K562 (cell line): ENCODE measurements around the gene NMT1. TPM values are rescaled to one million over a fixed set of nuclear protein-coding genes. Genes with fewer than 3 reads are reported as not detected.

Experiments
- BHLHE40 ChIP-seq: IDR thresholded peaks from 2 replicates; pipeline ENCODE4 v1.6.1; 2011; ENCODE audit warnings: low read length, improper control_type of control experiment
- BRD4 ChIP-seq: fragments of 200-600 bp; sonication (generic); IDR thresholded peaks from 2 replicates; pipeline ENCODE4 v1.6.1; 2017; ENCODE audit warnings: inconsistent platforms
- CHD1 ChIP-seq: fragments of 200-600 bp; sonication (generic); IDR thresholded peaks from one replicate; pipeline ENCODE4 v1.6.1; 2012; ENCODE audit warnings: mild to moderate bottlenecking, moderate library complexity, low read length, inconsistent platforms
- E2F3 ChIP-seq: fragments of 250-450 bp; sonication (Bioruptor Pico); IDR thresholded peaks from 2 replicates; pipeline ENCODE4 v1.4.0; 2020; ENCODE audit warnings: mild to moderate bottlenecking
- FOSL1 ChIP-seq: fragments of 200-800 bp; sonication (Bioruptor generic); conservative IDR thresholded peaks from 2 replicates; pipeline ENCODE4 v1.6.1; 2016; ENCODE audit warnings: missing genetic modification characterization, missing compliant biosample characterization
- FOXJ2 ChIP-seq: fragments of 200-800 bp; sonication (Bioruptor generic); IDR thresholded peaks from 2 replicates; pipeline ENCODE4 v1.6.1; 2016; ENCODE audit warnings: missing genetic modification characterization, missing compliant biosample characterization
- MECOM ChIP-seq: fragments of 250-450 bp; sonication (Bioruptor Pico); IDR thresholded peaks from 2 replicates; pipeline ENCODE4 v1.8.0; 2022; ENCODE audit warnings: inconsistent platforms
- MYBL2 ChIP-seq, 2 experiments: fragments of 450-650 bp in 1 of 2; sonication (generic) in 1 of 2; formaldehyde crosslinking in 1 of 2; IDR thresholded peaks; 2 replicates each; pipeline versions ENCODE4 v1.6.1 to v1.8.1; 2017 to 2022; ENCODE audit warnings: borderline replicate concordance in 1 of 2, inconsistent platforms in 1 of 2, low read depth in 1 of 2, mild to moderate bottlenecking in 1 of 2, missing genetic modification reagents in 1 of 2, moderate library complexity in 1 of 2
- NEUROD1 ChIP-seq: fragments of 150-350 bp; IDR thresholded peaks from 2 replicates; pipeline ENCODE4 v1.6.1; 2014; ENCODE audit warnings: borderline replicate concordance, low read length, low read depth; ENCODE audit not compliant: partially characterized antibody
- RAD51 ChIP-seq: fragments of 450-650 bp; IDR thresholded peaks from 2 replicates; pipeline ENCODE4 v1.7.1; 2016; ENCODE audit warnings: low read depth, mild to moderate bottlenecking, borderline replicate concordance
- SMARCA4 ChIP-seq: fragments of 450-650 bp; IDR thresholded peaks from 2 replicates; pipeline ENCODE4 v1.6.1; 2016
- SRSF9 ChIP-seq: fragments of 200-400 bp; formaldehyde crosslinking; IDR thresholded peaks from 2 replicates; pipeline ENCODE4 v1.6.1; 2017; ENCODE audit warnings: low read depth, low read length, borderline replicate concordance
- SUPT5H ChIP-seq: fragments of 450-650 bp; IDR thresholded peaks from 2 replicates; pipeline ENCODE4 v1.6.1; 2016
- TEAD1 ChIP-seq, 2 experiments: fragments of 450-650 bp in 1 of 2; sonication (generic) in 1 of 2; formaldehyde crosslinking; IDR thresholded peaks; 2 replicates each; pipeline versions ENCODE4 v1.4.0 to v1.8.0; 2020 to 2022; ENCODE audit warnings: mild to moderate bottlenecking in 2 of 2, missing genetic modification reagents in 1 of 2
- ZSCAN32 ChIP-seq: fragments of 450-650 bp; formaldehyde crosslinking; IDR thresholded peaks from 2 replicates; pipeline ENCODE4 v1.4.0; 2020; ENCODE audit warnings: mild to moderate bottlenecking, moderate library complexity
- polyA plus RNA-seq, 8 experiments: library from polyadenylated mRNA; depleted of rRNA in 4 of 8; stranded (reverse) in 5 of 8; unstranded in 3 of 8; fragments of >200 nt; fragmentation: Nextera tagmentation in 2 of 8; fragmentation: Illumina TruSeq in 1 of 8; extraction: Ambion mirVana in 2 of 8; extraction: Trizol in 1 of 8; gene quantifications; 2 replicates each; pipeline versions ENCODE4 v1.2.1 to v1.2.3, GENCODE V29; 2011 to 2014; ENCODE audit warnings: inconsistent platforms in 1 of 8, missing spikeins in 1 of 8
- total RNA-seq, 7 experiments: library from RNA; depleted of rRNA in 6 of 7; stranded (reverse); fragments of >200 nt in 6 of 7; fragmentation: Illumina TruSeq in 2 of 7; extraction: Trizol in 2 of 7; gene quantifications; 2 replicates each; pipeline versions ENCODE4 v1.2.1 to v1.2.3, GENCODE V29; 2011 to 2021; ENCODE audit warnings: low replicate concordance in 1 of 7
- TF ChIP-seq, protein P1 (sequence below): fragments of 200-800 bp; sonication (Bioruptor generic); IDR thresholded peaks from 2 replicates; pipeline ENCODE4 v1.6.1; 2017; ENCODE audit warnings: missing genetic modification characterization, missing compliant biosample characterization
- TF ChIP-seq, protein P2 (sequence below): fragments of 200-800 bp; sonication (Bioruptor generic); IDR thresholded peaks from 2 replicates; pipeline ENCODE4 v1.6.1; 2016; ENCODE audit warnings: missing genetic modification characterization, missing compliant biosample characterization
- TF ChIP-seq, protein P3 (sequence below): IDR thresholded peaks from 2 replicates; pipeline ENCODE4 v1.6.1; 2014; ENCODE audit warnings: antibody characterized with exemption
- TF ChIP-seq, protein P4 (sequence below): sonication (generic); formaldehyde crosslinking; IDR thresholded peaks from 2 replicates; pipeline ENCODE4 v1.8.1; 2023; ENCODE audit warnings: mild to moderate bottlenecking, missing genetic modification reagents

The NMT1 gene
- total and polyA plus RNA-seq, 9 of the 15 experiments (the other 6 are each of a cell fraction or from before 2014, with no cell fraction given) = 86.7 to 569 (median 213) TPM

DNA sequence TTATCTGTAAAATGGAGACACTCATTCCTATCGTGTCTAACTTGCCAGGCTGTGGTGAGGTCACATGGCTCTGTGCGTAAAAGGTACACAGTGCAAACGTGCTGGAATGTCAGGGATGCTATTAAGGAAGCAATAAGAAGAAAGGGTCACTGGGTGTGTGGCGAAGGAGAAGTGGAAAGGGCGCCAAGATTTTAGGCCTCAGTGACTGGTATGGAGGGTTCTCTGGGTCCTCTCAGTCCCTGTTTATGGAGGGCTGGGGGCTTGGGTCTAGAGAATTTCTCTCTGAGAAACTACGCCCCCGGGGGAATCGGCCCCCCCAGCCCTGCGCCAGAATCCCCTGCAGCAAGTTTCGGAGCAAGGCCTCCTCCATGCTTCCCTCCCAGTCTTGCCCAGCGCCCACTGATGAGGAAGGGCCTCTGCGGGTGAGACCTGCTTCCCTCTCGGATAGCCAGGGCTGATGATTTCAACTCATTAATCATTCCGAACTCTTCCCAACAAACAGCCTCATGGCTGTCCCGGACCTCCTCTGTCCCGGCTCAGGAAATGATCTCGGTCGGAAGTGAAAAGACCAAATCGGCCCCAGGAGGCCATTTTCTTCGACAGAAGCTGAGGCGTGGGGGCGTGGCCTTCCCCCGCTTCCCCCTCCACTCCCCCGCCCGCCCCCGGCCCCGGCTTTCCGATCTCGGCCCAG lies 85.9 kb downstream of the NMT1 start (continued):
- TF ChIP-seq, protein P1, sequence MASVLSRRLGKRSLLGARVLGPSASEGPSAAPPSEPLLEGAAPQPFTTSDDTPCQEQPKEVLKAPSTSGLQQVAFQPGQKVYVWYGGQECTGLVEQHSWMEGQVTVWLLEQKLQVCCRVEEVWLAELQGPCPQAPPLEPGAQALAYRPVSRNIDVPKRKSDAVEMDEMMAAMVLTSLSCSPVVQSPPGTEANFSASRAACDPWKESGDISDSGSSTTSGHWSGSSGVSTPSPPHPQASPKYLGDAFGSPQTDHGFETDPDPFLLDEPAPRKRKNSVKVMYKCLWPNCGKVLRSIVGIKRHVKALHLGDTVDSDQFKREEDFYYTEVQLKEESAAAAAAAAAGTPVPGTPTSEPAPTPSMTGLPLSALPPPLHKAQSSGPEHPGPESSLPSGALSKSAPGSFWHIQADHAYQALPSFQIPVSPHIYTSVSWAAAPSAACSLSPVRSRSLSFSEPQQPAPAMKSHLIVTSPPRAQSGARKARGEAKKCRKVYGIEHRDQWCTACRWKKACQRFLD (CRISPR knock-in tag) = peak; percentile 96
- TF ChIP-seq RAD51 (0 out of 2 replicates have a peak, but pooled peaks have one; percentile 44), FOXJ2 (tag) (0 out of 2 replicates have a peak, but pooled peaks have one; percentile 41), SRSF9 (no peak), FOSL1 (tag) (peak; percentile 74), E2F3 (CRISPR knock-in tag) (peak; percentile 88), MYBL2 (IDR thresholded peaks at IDR 0.05; ENCODE audit: low read depth) (no peak), MYBL2 (CRISPR knock-in tag; IDR thresholded peaks at IDR 0.05; ENCODE audit: borderline replicate concordance) (no peak), TEAD1 (CRISPR knock-in tag; IDR thresholded peaks at IDR 0.05) (peak; percentile 64 to 82; a peak in 3 of 4 replicates), MECOM (CRISPR knock-in tag) (no peak; the same call in 1 of the 2 replicates), SUPT5H (peak; percentile 63), NEUROD1 (peak; percentile 17), SMARCA4 (peak; percentile 74; the same call in 1 of the 2 replicates), BHLHE40 (peak; percentile 89), CHD1 (peak; percentile 74), BRD4 (peak; percentile 63; the same call in 1 of the 2 replicates), ZSCAN32 (CRISPR knock-in tag) (peak; percentile 67)
- TF ChIP-seq, protein P2, sequence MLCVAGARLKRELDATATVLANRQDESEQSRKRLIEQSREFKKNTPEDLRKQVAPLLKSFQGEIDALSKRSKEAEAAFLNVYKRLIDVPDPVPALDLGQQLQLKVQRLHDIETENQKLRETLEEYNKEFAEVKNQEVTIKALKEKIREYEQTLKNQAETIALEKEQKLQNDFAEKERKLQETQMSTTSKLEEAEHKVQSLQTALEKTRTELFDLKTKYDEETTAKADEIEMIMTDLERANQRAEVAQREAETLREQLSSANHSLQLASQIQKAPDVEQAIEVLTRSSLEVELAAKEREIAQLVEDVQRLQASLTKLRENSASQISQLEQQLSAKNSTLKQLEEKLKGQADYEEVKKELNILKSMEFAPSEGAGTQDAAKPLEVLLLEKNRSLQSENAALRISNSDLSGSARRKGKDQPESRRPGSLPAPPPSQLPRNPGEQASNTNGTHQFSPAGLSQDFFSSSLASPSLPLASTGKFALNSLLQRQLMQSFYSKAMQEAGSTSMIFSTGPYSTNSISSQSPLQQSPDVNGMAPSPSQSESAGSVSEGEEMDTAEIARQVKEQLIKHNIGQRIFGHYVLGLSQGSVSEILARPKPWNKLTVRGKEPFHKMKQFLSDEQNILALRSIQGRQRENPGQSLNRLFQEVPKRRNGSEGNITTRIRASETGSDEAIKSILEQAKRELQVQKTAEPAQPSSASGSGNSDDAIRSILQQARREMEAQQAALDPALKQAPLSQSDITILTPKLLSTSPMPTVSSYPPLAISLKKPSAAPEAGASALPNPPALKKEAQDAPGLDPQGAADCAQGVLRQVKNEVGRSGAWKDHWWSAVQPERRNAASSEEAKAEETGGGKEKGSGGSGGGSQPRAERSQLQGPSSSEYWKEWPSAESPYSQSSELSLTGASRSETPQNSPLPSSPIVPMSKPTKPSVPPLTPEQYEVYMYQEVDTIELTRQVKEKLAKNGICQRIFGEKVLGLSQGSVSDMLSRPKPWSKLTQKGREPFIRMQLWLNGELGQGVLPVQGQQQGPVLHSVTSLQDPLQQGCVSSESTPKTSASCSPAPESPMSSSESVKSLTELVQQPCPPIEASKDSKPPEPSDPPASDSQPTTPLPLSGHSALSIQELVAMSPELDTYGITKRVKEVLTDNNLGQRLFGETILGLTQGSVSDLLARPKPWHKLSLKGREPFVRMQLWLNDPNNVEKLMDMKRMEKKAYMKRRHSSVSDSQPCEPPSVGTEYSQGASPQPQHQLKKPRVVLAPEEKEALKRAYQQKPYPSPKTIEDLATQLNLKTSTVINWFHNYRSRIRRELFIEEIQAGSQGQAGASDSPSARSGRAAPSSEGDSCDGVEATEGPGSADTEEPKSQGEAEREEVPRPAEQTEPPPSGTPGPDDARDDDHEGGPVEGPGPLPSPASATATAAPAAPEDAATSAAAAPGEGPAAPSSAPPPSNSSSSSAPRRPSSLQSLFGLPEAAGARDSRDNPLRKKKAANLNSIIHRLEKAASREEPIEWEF (CRISPR knock-in tag) = peak; percentile 37; the same call in 1 of the 2 replicates
- TF ChIP-seq, protein P3, sequence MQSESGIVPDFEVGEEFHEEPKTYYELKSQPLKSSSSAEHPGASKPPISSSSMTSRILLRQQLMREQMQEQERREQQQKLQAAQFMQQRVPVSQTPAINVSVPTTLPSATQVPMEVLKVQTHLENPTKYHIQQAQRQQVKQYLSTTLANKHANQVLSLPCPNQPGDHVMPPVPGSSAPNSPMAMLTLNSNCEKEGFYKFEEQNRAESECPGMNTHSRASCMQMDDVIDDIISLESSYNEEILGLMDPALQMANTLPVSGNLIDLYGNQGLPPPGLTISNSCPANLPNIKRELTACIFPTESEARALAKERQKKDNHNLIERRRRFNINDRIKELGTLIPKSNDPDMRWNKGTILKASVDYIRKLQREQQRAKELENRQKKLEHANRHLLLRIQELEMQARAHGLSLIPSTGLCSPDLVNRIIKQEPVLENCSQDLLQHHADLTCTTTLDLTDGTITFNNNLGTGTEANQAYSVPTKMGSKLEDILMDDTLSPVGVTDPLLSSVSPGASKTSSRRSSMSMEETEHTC = peak; percentile 63; the same call in 1 of the 2 replicates
- TF ChIP-seq, protein P4, sequence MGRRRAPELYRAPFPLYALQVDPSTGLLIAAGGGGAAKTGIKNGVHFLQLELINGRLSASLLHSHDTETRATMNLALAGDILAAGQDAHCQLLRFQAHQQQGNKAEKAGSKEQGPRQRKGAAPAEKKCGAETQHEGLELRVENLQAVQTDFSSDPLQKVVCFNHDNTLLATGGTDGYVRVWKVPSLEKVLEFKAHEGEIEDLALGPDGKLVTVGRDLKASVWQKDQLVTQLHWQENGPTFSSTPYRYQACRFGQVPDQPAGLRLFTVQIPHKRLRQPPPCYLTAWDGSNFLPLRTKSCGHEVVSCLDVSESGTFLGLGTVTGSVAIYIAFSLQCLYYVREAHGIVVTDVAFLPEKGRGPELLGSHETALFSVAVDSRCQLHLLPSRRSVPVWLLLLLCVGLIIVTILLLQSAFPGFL = no peak
